ENCODE measurements around the gene TMEM37. TPM values are rescaled to one million over a fixed set of nuclear protein-coding genes. Genes with fewer than 3 reads are reported as not detected.

TMEM37 gene
- 11.4 TPM for total RNA-seq (ENCODE audit: unreplicated experiment)
- long read RNA-seq, transcript TMEM37-201 (2 exons, 1,688 nt) = major isoform, 7 of 9 reads
- long read RNA-seq, partial matches to known transcripts = 0 of 9 reads
- long read RNA-seq, other reads (novel, unspliced or antisense) = 1 of 9 reads

DNA sequence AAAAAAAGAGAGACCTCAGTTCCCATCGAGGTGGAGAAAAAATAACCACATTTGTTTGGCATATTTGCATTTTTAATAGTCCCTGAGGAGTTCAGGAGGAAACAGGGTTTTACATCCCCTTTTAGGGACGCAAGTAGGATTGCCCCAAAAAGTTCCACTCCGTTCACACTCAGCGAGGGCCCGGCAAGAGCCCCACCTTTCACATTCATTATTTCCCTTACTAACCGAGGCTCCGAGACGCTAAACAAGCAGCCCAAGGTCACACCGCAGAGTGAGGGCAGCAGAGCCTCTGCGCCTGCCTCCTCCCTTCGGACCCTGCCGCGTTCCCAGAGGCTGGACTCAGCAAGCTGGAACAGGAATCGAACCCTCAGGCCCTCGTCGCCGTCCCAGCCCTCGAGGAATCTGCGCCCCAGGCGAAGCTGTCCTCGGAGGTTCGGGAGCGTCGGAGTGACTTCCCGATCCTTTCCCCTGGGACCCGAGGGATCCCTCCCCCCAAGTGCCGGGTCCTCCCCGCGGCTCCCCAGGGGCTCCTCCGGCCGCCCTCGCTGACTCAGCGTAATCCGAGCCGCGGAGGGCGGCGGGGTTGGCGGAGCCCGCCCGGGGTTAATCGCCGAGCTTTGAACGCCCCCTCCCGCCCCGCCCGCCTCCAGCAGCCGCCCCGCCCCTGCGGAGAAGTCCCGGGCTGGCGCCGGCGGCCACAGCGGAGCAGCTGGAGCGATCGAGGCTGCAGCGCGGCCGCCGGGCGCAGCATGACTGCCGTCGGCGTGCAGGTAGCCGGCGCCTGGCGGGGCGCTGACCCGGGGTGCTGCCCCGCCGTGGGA is at the start of gene TMEM37:
TMEM37 (plus strand) TSS at position 700 of the 821 bp plus-strand sequence; CDS start at position 750, 50 bp downstream.
- DNase-seq (ENCODE audit: low spot score) = peak; percentile 75
- H3K9me3 Mint-ChIP-seq (ENCODE audit: unreplicated experiment) = no peaks in the 10 kb centered on the region
- H3K27ac Mint-ChIP-seq (ENCODE audit: unreplicated experiment) = peak within 1 kb of the TSS; percentile 84
- peaks cover 17% of the 10 kb centered on the region for H3K27me3 Mint-ChIP-seq (ENCODE audit: unreplicated experiment)
- peaks cover 11% of the 10 kb centered on the region for H3K36me3 Mint-ChIP-seq (ENCODE audit: low read depth, unreplicated experiment)
- H3K4me1 Mint-ChIP-seq (ENCODE audit: unreplicated experiment) = peaks cover 63% of the 10 kb centered on the region
- no peak for TF ChIP-seq CTCF (IDR thresholded peaks at IDR 0.05; ENCODE audit: unreplicated experiment)
- H3K4me3 Mint-ChIP-seq (ENCODE audit: unreplicated experiment) = peak within 1 kb of the TSS; percentile 90

DNA sequence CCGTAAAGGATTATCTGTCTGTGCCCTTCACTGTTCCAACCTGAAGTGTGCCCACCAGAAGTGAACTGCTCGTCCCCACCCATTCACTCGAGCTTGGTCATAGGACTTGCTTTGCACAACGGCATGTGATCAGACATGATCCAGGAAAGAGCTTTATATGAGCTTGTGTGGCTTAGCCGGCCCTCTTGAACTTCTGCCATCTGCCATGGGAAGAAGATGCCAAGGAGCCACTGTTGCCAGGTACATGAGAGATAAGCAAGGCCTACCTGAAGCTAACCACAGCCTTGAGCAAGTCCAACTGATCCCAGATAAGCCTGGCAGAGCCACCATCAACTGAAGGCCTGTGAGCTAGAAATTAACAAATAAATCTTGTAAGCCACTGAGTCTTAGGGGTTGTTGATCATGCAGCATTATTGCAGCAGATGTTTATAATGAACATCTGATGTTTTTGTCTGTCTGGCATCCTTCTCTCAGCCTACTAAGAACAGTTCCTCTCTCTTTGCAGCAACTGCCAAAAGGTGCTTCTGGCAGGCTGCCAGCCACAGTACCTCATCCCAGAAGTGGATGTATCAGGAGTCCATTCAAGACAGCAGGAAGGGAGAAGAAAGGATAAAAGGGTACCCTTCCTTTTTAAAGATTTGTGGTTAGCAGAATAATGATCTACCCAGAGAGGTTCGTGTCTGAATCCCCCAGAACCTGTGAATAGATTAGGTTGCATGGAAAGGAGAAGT is 48.1 kb upstream of the TMEM37 start:
- Mint-ChIP-seq H3K9me3 (ENCODE audit: unreplicated experiment) (no peaks in the 10 kb centered on the region), H3K27ac (ENCODE audit: unreplicated experiment) (no peak overlapping the region), H3K4me3 (ENCODE audit: unreplicated experiment) (no peak overlapping the region), H3K27me3 (ENCODE audit: unreplicated experiment) (peaks cover 3% of the 10 kb centered on the region), H3K36me3 (ENCODE audit: low read depth, unreplicated experiment) (no peaks in the 10 kb centered on the region), H3K4me1 (ENCODE audit: unreplicated experiment) (peaks cover 4% of the 10 kb centered on the region)
- no peak for TF ChIP-seq CTCF (IDR thresholded peaks at IDR 0.05; ENCODE audit: unreplicated experiment)
- no peak for DNase-seq (ENCODE audit: low spot score)

DNA sequence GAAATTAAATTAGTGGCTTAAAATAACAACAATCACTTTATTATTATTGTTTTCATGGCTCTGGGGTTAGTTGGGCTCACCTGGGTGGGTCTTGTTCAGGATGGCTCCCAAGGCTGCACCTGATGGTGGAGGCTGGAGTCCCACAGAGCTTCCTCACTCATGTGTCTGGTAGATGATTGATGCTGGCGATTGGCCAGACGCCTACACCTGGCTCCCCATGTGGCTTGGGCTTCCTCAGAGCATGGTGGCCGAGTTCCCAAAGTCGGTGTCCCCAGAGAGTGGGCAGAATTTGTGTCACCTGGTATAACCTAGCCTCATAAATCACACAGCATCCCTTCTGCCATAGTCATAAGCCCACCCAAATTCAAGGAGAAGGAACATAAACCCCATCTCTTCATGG is 46.7 kb upstream of the TMEM37 start:
- Mint-ChIP-seq H3K27me3 (ENCODE audit: unreplicated experiment) (peaks cover 3% of the 10 kb centered on the region), H3K36me3 (ENCODE audit: low read depth, unreplicated experiment) (no peaks in the 10 kb centered on the region), H3K9me3 (ENCODE audit: unreplicated experiment) (no peaks in the 10 kb centered on the region), H3K4me3 (ENCODE audit: unreplicated experiment) (no peak overlapping the region), H3K4me1 (ENCODE audit: unreplicated experiment) (peaks cover 18% of the 10 kb centered on the region), H3K27ac (ENCODE audit: unreplicated experiment) (no peak overlapping the region)
- no peak for DNase-seq (ENCODE audit: low spot score)
- no peak for TF ChIP-seq CTCF (IDR thresholded peaks at IDR 0.05; ENCODE audit: unreplicated experiment)

GRCh38 chr2:119385466-119385865 is 46.2 kb upstream of the TMEM37 start:
- TF ChIP-seq CTCF (IDR thresholded peaks at IDR 0.05; ENCODE audit: unreplicated experiment) = no peak
- H3K36me3 Mint-ChIP-seq (ENCODE audit: low read depth, unreplicated experiment) = no peaks in the 10 kb centered on the region
- no peak overlapping the region for H3K27ac Mint-ChIP-seq (ENCODE audit: unreplicated experiment)
- H3K9me3 Mint-ChIP-seq (ENCODE audit: unreplicated experiment) = no peaks in the 10 kb centered on the region
- no peak for DNase-seq (ENCODE audit: low spot score)
- peaks cover 22% of the 10 kb centered on the region for H3K4me1 Mint-ChIP-seq (ENCODE audit: unreplicated experiment)
- peaks cover 3% of the 10 kb centered on the region for H3K27me3 Mint-ChIP-seq (ENCODE audit: unreplicated experiment)
- no peak overlapping the region for H3K4me3 Mint-ChIP-seq (ENCODE audit: unreplicated experiment)

Data from endothelial cell (in vitro differentiated cells).